ENCODE measurements around the gene FBXL14.

Gene FBXL14

GRCh38 chr12:1590221-1590979, 4.0 kb downstream of the FBXL14 start:
- H3K9ac ChIP-seq = peak overlapping the region; percentile 77; the same call in 1 of the 2 replicates

GRCh38 chr12:1588575-1588947, 5.8 kb downstream of the FBXL14 start:
- Histone ChIP-seq H3K79me2 (ENCODE audit: insufficient read depth, low read depth) (peaks cover 97% of the 10 kb centered on the region), H3K4me2 (peak overlapping the region; percentile 7; the same call in 1 of the 2 replicates), H3K27ac (peak overlapping the region; percentile 7; the same call in 1 of the 2 replicates), H4K20me1 (ENCODE audit: insufficient read depth) (peaks cover 38% of the 10 kb centered on the region), H3K9ac (no peak overlapping the region), H2AFZ (ENCODE audit: low read depth) (no peak overlapping the region), H3K27me3 (ENCODE audit: insufficient read depth, low read depth) (no peaks in the 10 kb centered on the region), H3K4me1 (ENCODE audit: low read depth, poor library complexity, severe bottlenecking) (peaks cover 90% of the 10 kb centered on the region), H3K36me3 (ENCODE audit: insufficient read depth) (no peaks in the 10 kb centered on the region), H3K4me3 (IDR thresholded peaks at IDR 0.05; ENCODE audit: insufficient read depth, low read depth, low read length) (no peak overlapping the region)
- no peak for TF ChIP-seq CTCF (conservative IDR thresholded peaks at IDR 0.05; ENCODE audit: low read depth, low read length)

More at GRCh38 chr12:1590221-1590979, 4.0 kb downstream of the FBXL14 start:
- peaks cover 22% of the 10 kb centered on the region for H4K20me1 ChIP-seq (ENCODE audit: insufficient read depth)
- H2AFZ ChIP-seq (ENCODE audit: low read depth) = no peak overlapping the region
- H3K27ac ChIP-seq = peak overlapping the region; percentile 40; the same call in 1 of the 2 replicates
- H3K4me2 ChIP-seq = peak overlapping the region; percentile 99
- TF ChIP-seq CTCF (conservative IDR thresholded peaks at IDR 0.05; ENCODE audit: low read depth, low read length) = no peak
- H3K27me3 ChIP-seq (ENCODE audit: insufficient read depth, low read depth) = no peaks in the 10 kb centered on the region
- no peak overlapping the region for H3K4me3 ChIP-seq (IDR thresholded peaks at IDR 0.05; ENCODE audit: insufficient read depth, low read depth, low read length)
- H3K36me3 ChIP-seq (ENCODE audit: insufficient read depth) = no peaks in the 10 kb centered on the region
- peaks cover 85% of the 10 kb centered on the region for H3K79me2 ChIP-seq (ENCODE audit: insufficient read depth, low read depth)
- H3K4me1 ChIP-seq (ENCODE audit: low read depth, poor library complexity, severe bottlenecking) = peaks cover 78% of the 10 kb centered on the region

- Histone ChIP-seq H3K4me2 (peak overlapping the region; percentile 7; the same call in 1 of the 2 replicates), H3K9ac (no peak overlapping the region), H2AFZ (ENCODE audit: low read depth) (no peak overlapping the region), H4K20me1 (ENCODE audit: insufficient read depth) (peaks cover 42% of the 10 kb centered on the region), H3K36me3 (ENCODE audit: insufficient read depth) (no peaks in the 10 kb centered on the region), H3K27ac (peak overlapping the region; percentile 7; the same call in 1 of the 2 replicates), H3K27me3 (ENCODE audit: insufficient read depth, low read depth) (no peaks in the 10 kb centered on the region), H3K79me2 (ENCODE audit: insufficient read depth, low read depth) (peaks cover 98% of the 10 kb centered on the region), H3K4me3 (IDR thresholded peaks at IDR 0.05; ENCODE audit: insufficient read depth, low read depth, low read length) (no peak overlapping the region), H3K4me1 (ENCODE audit: low read depth, poor library complexity, severe bottlenecking) (peaks cover 90% of the 10 kb centered on the region)
- TF ChIP-seq CTCF (conservative IDR thresholded peaks at IDR 0.05; ENCODE audit: low read depth, low read length) = no peak
Measured at GRCh38 chr12:1587927-1588574, 6.3 kb downstream of the FBXL14 start.

GRCh38 chr12:1584326-1584725, 10.1 kb downstream of the FBXL14 start:
- Histone ChIP-seq H3K79me2 (ENCODE audit: insufficient read depth, low read depth) (peaks cover 98% of the 10 kb centered on the region), H3K9ac (no peak overlapping the region), H3K36me3 (ENCODE audit: insufficient read depth) (no peaks in the 10 kb centered on the region), H2AFZ (ENCODE audit: low read depth) (no peak overlapping the region), H3K27me3 (ENCODE audit: insufficient read depth, low read depth) (no peaks in the 10 kb centered on the region), H3K4me3 (IDR thresholded peaks at IDR 0.05; ENCODE audit: insufficient read depth, low read depth, low read length) (no peak overlapping the region), H3K4me1 (ENCODE audit: low read depth, poor library complexity, severe bottlenecking) (peaks cover 99% of the 10 kb centered on the region), H3K27ac (no peak overlapping the region), H3K4me2 (no peak overlapping the region), H4K20me1 (ENCODE audit: insufficient read depth) (peaks cover 36% of the 10 kb centered on the region)
- TF ChIP-seq CTCF (conservative IDR thresholded peaks at IDR 0.05; ENCODE audit: low read depth, low read length) = no peak
